HG03354 (cell line): Measurements from ENCODE around the gene NKX2-1.
"Not testable (repeated sequence)": the region's sequence is repeated elsewhere in the genome, so short reads cannot be mapped to it uniquely, and the experiment has no call there.

Source experiments
- ATAC-seq: cut with Tn5 transposase; IDR thresholded peaks from one replicate; pipeline ENCODE4 v1.9.1; 2021; ENCODE audit warnings: mild to moderate bottlenecking; ENCODE audit not compliant: unreplicated experiment, poor library complexity, severe bottlenecking

Gene NKX2-1

GRCh38 chr14:36519431-36520321 lies at the start of gene NKX2-1:
Gene NKX2-1, minus strand, starts transcription at chr14:36520232. Its CDS starts 103 bp downstream, at chr14:36520129.
- no peak for ATAC-seq

- peak; percentile 53 for ATAC-seq
These were observed 36.9 kb upstream of the NKX2-1 start for GRCh38 chr14:36556811-36557433.

- ATAC-seq: no peak
These were observed 36.1 kb upstream of the NKX2-1 start for GRCh38 chr14:36555998-36556743.

- peak; percentile 63 for ATAC-seq
These were observed 33.7 kb upstream of the NKX2-1 start for GRCh38 chr14:36553656-36554260.

DNA sequence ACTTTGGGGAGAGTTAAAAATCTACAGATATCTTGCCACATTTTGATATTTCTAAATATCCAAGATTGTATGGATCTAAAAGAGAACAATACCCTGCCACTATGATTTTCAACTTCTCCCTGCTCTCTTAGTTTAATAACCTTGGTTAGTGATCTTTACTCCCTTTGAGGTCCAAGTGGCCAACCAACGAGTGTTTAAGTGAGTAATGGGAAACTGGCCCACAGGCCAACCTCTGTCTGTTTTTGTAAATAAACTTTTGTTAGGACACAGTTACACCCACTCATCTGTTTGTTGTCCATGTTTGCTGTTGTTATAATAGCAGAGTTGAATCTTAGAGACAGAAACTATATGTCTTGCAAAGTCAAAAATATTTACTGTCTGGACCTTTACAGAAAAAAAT lies 30.9 kb upstream of the NKX2-1 start:
- ATAC-seq: no peak

DNA sequence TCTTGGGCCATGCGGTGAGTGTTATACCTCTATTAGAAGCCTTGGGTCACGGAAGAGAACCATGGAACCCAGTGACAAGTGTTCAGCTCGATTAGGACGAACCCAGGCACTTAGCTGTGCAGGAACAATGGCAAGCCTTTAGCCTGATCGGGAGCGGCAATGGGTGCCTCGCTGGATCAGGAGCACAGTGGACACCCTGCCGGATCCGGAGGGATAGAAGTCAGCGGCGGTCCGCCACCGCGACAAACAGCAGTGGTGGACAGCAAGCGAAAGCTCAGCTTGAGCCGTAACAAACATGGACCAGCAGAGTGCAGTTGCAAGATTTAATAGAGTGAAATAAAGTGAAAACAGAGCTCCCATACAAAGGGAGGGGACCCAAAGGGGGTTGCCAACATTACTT lies 24.2 kb upstream of the NKX2-1 start:
- not testable (repeated sequence) for ATAC-seq

- no peak for ATAC-seq
These were observed 18.0 kb upstream of the NKX2-1 start for GRCh38 chr14:36538051-36538450.

DNA sequence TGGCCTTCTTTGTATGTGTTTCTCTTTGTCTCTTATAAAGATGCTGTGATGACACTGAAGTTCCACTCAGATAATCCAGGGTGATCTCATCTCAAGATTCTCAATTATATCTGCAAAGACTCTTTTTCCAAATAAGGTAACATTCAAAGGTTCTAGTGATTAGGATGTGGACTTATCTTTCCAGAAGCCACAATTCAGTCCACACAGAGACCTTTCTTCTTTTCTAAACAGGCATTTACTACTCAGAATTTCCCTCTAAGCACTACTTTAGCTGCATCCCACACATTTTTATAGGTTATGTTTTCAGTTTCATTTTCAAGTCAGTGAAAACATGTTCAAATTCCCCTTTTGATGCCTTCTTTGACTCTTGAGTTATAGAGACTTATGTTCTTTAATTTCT lies 9.0 kb upstream of the NKX2-1 start:
- no peak for ATAC-seq

GRCh38 chr14:36525746-36526099 lies 5.7 kb upstream of the NKX2-1 start:
- no peak for ATAC-seq

GRCh38 chr14:36524874-36525745 lies 5.1 kb upstream of the NKX2-1 start:
- peak; percentile 47 for ATAC-seq

GRCh38 chr14:36524220-36524837 lies 4.3 kb upstream of the NKX2-1 start:
- ATAC-seq: no peak

GRCh38 chr14:36522972-36523715 lies 3.1 kb upstream of the NKX2-1 start:
- ATAC-seq: no peak

DNA sequence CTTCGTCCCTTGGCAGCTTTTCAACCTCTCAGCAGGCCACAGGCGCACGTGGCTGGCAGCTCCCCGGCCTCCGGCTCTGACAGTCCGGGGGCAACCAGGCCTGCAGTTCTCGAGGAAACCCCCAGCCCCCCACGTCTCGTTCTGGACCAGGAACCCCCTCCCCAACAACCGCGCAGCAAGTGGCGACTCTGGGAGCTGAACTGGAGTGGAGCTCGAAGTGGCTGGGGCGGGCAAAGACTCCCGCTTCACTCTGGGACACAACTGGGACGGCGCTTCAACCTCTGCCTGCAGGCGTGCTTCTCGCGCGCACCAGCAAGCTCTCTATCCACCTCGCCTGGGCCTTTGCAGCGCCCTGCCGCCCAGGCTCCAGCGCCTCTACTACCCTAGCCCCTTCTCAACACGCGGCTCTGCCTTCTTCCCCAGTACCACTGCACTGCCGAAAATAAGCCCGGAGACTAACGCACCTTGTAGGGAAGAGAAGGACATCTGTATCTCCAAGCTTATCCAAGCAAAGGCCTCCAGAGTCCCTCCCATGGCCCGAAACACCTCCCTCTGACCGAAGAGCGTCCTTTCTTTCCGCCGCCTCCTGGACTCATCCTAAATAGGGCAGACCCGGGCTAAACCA lies 2.4 kb upstream of the NKX2-1 start:
- ATAC-seq: no peak

GRCh38 chr14:36521598-36522345 lies 1.7 kb upstream of the NKX2-1 start:
- no peak for ATAC-seq

GRCh38 chr14:36520601-36521525 lies 831 bp upstream of the NKX2-1 start:
- no peak for ATAC-seq
